Hepatocyte (in vitro differentiated cells): ENCODE measurements around the gene OR10H2. TPM values are rescaled to one million over a fixed set of nuclear protein-coding genes. Genes with fewer than 3 reads are reported as not detected.

ENCODE experiments used
- DNase-seq: peaks from one replicate; pipeline ENCODE4 v3.0.0-alpha.2; 2016; ENCODE audit warnings: low spot score
- H2AFZ ChIP-seq: fragments of 200-600 bp; sonication (generic); 2 replicates; pipeline ENCODE4 v1.6.0; 2016; ENCODE audit warnings: antibody characterized with exemption, mild to moderate bottlenecking
- H3K27ac ChIP-seq: fragments of 200-600 bp; sonication (generic); 2 replicates; pipeline ENCODE4 v1.5.1; 2016; ENCODE audit warnings: mild to moderate bottlenecking
- H3K27me3 ChIP-seq: fragments of 200-600 bp; sonication (generic); 2 replicates; pipeline ENCODE4 v1.6.1; 2016
- H3K36me3 ChIP-seq: fragments of 200-600 bp; sonication (generic); replicated peaks from 2 replicates; pipeline ENCODE4 v1.5.1; 2016; ENCODE audit warnings: low read depth; ENCODE audit not compliant: insufficient read depth
- H3K4me1 ChIP-seq: fragments of 200-600 bp; sonication (generic); 2 replicates; pipeline ENCODE4 v1.5.1; 2016; ENCODE audit warnings: mild to moderate bottlenecking, moderate library complexity; ENCODE audit not compliant: insufficient read depth
- H3K4me2 ChIP-seq: fragments of 200-600 bp; sonication (generic); 2 replicates; pipeline ENCODE4 v1.6.0; 2016
- H3K4me3 ChIP-seq: fragments of 200-600 bp; sonication (generic); 2 replicates; pipeline ENCODE4 v1.5.1; 2016; ENCODE audit warnings: mild to moderate bottlenecking
- H3K79me2 ChIP-seq: fragments of 200-600 bp; sonication (generic); 2 replicates; pipeline ENCODE4 v1.6.0; 2017; ENCODE audit warnings: mild to moderate bottlenecking
- H3K9me2 ChIP-seq: fragments of 200-600 bp; sonication (generic); replicated peaks from 2 replicates; pipeline ENCODE4 v1.6.0; 2017; ENCODE audit warnings: mild to moderate bottlenecking; ENCODE audit not compliant: insufficient read depth
- H3K9me3 ChIP-seq: fragments of 200-600 bp; sonication (generic); 2 replicates; pipeline ENCODE4 v1.5.1; 2016; ENCODE audit warnings: low read depth, mild to moderate bottlenecking
- H4K20me1 ChIP-seq: fragments of 200-600 bp; sonication (generic); 2 replicates; pipeline ENCODE4 v1.6.0; 2016; ENCODE audit warnings: mild to moderate bottlenecking; ENCODE audit not compliant: insufficient read depth, poor library complexity, severe bottlenecking
- CTCF ChIP-seq: fragments of 200-600 bp; sonication (generic); IDR thresholded peaks from 2 replicates; pipeline ENCODE4 v1.5.1; 2016; ENCODE audit warnings: antibody characterized with exemption, mild to moderate bottlenecking; ENCODE audit not compliant: poor library complexity
- EZH2 ChIP-seq: fragments of 200-600 bp; sonication (generic); IDR thresholded peaks from 2 replicates; pipeline ENCODE4 v1.6.1; 2016; ENCODE audit warnings: antibody characterized with exemption, mild to moderate bottlenecking, borderline replicate concordance
- EZH2phosphoT487 ChIP-seq: fragments of 200-600 bp; sonication (generic); IDR thresholded peaks from one replicate; pipeline ENCODE4 v1.6.1; 2018; ENCODE audit warnings: antibody characterized with exemption, mild to moderate bottlenecking, low read depth, moderate library complexity; ENCODE audit not compliant: unreplicated experiment, severe bottlenecking
- WGBS: methylation state at CpG from one replicate; pipeline ENCODE4 v1.1.6; 2016; ENCODE audit warnings: low lambda C conversion rate; ENCODE audit errors: missing lambda C conversion rate; 5-methylcytosine and 5-hydroxymethylcytosine counted together
- polyA plus RNA-seq: library from polyadenylated mRNA; unstranded; fragments of >200 nt; fragmentation: Nextera tagmentation; extraction: Ambion mirVana; gene quantifications from 2 replicates; pipeline ENCODE4 v1.2.1, GENCODE V29; 2016
- total RNA-seq: library from RNA; depleted of rRNA; stranded (reverse); fragments of >200 nt; gene quantifications from 2 replicates; pipeline ENCODE4 v1.2.3, GENCODE V29; 2014

Gene OR10H2
- total and polyA plus RNA-seq, 2 experiments from 2014 or later, result not detected

GRCh38 chr19:15776991-15777970 lies 49.5 kb downstream of the OR10H2 start:
- WGBS, result 62% methylated on average over 9 of the region's 9 CpGs
- no peaks in the 10 kb centered on the region for H4K20me1 ChIP-seq
- TF ChIP-seq EZH2phosphoT487, result no peak
- TF ChIP-seq EZH2, result no peak
- TF ChIP-seq CTCF, result no peak
- no peaks in the 10 kb centered on the region for H3K79me2 ChIP-seq
- H3K36me3 ChIP-seq, result no peaks in the 10 kb centered on the region
- H3K27me3 ChIP-seq, result no peaks in the 10 kb centered on the region
- DNase-seq, result no peak
- H3K4me2 ChIP-seq, result no peak overlapping the region
- H2AFZ ChIP-seq, result no peak overlapping the region
- H3K9me3 ChIP-seq, result no peaks in the 10 kb centered on the region
- H3K27ac ChIP-seq, result no peak overlapping the region
- H3K4me1 ChIP-seq, result no peaks in the 10 kb centered on the region
- no peak overlapping the region for H3K4me3 ChIP-seq
- no peaks in the 10 kb centered on the region for H3K9me2 ChIP-seq

Other genes with a start within 250 kb of the OR10H2 start
- gene PGLYRP2, start 248.5 kb upstream of the OR10H2 start, total RNA-seq, result 0.16 TPM in 1 of 2 replicates, not detected in the other
- not detected in 2 replicates for gene PGLYRP2, start 248.5 kb upstream of the OR10H2 start, polyA plus RNA-seq
- not detected in 2 replicates for gene CYP4F22, start 219.5 kb upstream of the OR10H2 start, total RNA-seq
- gene CYP4F22, start 219.5 kb upstream of the OR10H2 start, polyA plus RNA-seq, result not detected in 2 replicates
- not detected in 2 replicates for gene CYP4F8, start 112.8 kb upstream of the OR10H2 start, total RNA-seq
- not detected in 2 replicates for gene CYP4F8, start 112.8 kb upstream of the OR10H2 start, polyA plus RNA-seq
- 2.7 and 3.3 TPM in 2 replicates for gene CYP4F3, start 87.1 kb upstream of the OR10H2 start, total RNA-seq
- 1.3 and 2.2 TPM in 2 replicates for gene CYP4F3, start 87.1 kb upstream of the OR10H2 start, polyA plus RNA-seq
- 2.3 and 3.1 TPM in 2 replicates for gene CYP4F12, start 54.9 kb upstream of the OR10H2 start, total RNA-seq
- gene CYP4F12, start 54.9 kb upstream of the OR10H2 start, polyA plus RNA-seq, result 3.1 and 3.8 TPM in 2 replicates
- gene OR10H3, start 10.0 kb downstream of the OR10H2 start, total RNA-seq, result not detected in 2 replicates
- not detected in 2 replicates for gene OR10H3, start 10.0 kb downstream of the OR10H2 start, polyA plus RNA-seq
- gene OR10H5, start 59.6 kb downstream of the OR10H2 start, total RNA-seq, result not detected in 2 replicates
- not detected in 2 replicates for gene OR10H5, start 59.6 kb downstream of the OR10H2 start, polyA plus RNA-seq
- gene OR10H1, start 87.6 kb downstream of the OR10H2 start, total RNA-seq, result not detected in 2 replicates
- not detected in 2 replicates for gene OR10H1, start 87.6 kb downstream of the OR10H2 start, polyA plus RNA-seq
- gene CYP4F2, start 170.1 kb downstream of the OR10H2 start, total RNA-seq, result not detected in 2 replicates
- not detected in 2 replicates for gene CYP4F2, start 170.1 kb downstream of the OR10H2 start, polyA plus RNA-seq
- not detected in 2 replicates for gene CYP4F11, start 206.5 kb downstream of the OR10H2 start, total RNA-seq
- gene CYP4F11, start 206.5 kb downstream of the OR10H2 start, polyA plus RNA-seq, result not detected in 2 replicates
- gene OR10H4, start 221.0 kb downstream of the OR10H2 start, total RNA-seq, result not detected in 2 replicates
- gene OR10H4, start 221.0 kb downstream of the OR10H2 start, polyA plus RNA-seq, result not detected in 2 replicates